ENCODE data around the gene LAMB2. TPM values are rescaled to one million over a fixed set of nuclear protein-coding genes. Genes with fewer than 3 reads are reported as not detected.

LAMB2 gene
- polyA plus RNA-seq, 6 donors from 2014 or later, result not detected

GRCh38 chr3:49122451-49122850 is 10.4 kb downstream of the LAMB2 start:
- DNase-seq (no peak), ATAC-seq (ENCODE audit: low read depth in 2 of 2) (no peak)
- H3K27ac Mint-ChIP-seq, result peak overlapping the region in 4 of 6 donors; percentile 21 to 86 (median 40)
- H3K4me1 Mint-ChIP-seq, result peaks cover 11 to 20% (median 16%) of the 10 kb centered on the region in 3 donors
- peak overlapping the region in 4 of 8 donors; percentile 57 to 93 (median 84) for H3K4me3 Mint-ChIP-seq
- no peaks in the 10 kb centered on the region for H3K27me3 Mint-ChIP-seq
- no peaks in the 10 kb centered on the region for H3K9me3 Mint-ChIP-seq
- H3K36me3 Mint-ChIP-seq, result no peaks in the 10 kb centered on the region

- H3K36me3 Mint-ChIP-seq, result no peaks in the 10 kb centered on the region
- ATAC-seq (ENCODE audit: low read depth in 2 of 2) (no peak), DNase-seq (no peak)
- no peaks in the 10 kb centered on the region for H3K27me3 Mint-ChIP-seq
- peaks cover 11 to 20% (median 16%) of the 10 kb centered on the region in 3 donors for H3K4me1 Mint-ChIP-seq
- peak overlapping the region; percentile 44 to 92 (median 82) for H3K27ac Mint-ChIP-seq
- H3K9me3 Mint-ChIP-seq, result no peaks in the 10 kb centered on the region
- H3K4me3 Mint-ChIP-seq, result peak overlapping the region in 7 of 8 donors; percentile 57 to 93 (median 86)
Measured at GRCh38 chr3:49122022-49122421, 10.8 kb downstream of the LAMB2 start.

- DNase-seq (no peak), ATAC-seq (ENCODE audit: low read depth in 2 of 2) (no peak)
- H3K4me3 Mint-ChIP-seq, result peak overlapping the region; percentile 79 to 93 (median 88)
- H3K4me1 Mint-ChIP-seq, result peaks cover 11 to 20% (median 16%) of the 10 kb centered on the region in 3 donors
- H3K36me3 Mint-ChIP-seq, result peaks cover 0 to 5% of the 10 kb centered on the region in 2 donors
- no peaks in the 10 kb centered on the region for H3K9me3 Mint-ChIP-seq
- H3K27me3 Mint-ChIP-seq, result no peaks in the 10 kb centered on the region
- peak overlapping the region; percentile 85 to 92 (median 88) for H3K27ac Mint-ChIP-seq
Measured at GRCh38 chr3:49121132-49121736, 11.6 kb downstream of the LAMB2 start.

- DNase-seq, result peak; percentile 93
- Mint-ChIP-seq H3K9me3 (no peaks in the 10 kb centered on the region), H3K4me3 (peak within 1 kb of the TSS; percentile 79 to 93 (median 88)), H3K27me3 (no peaks in the 10 kb centered on the region), H3K27ac (peak within 1 kb of the TSS; percentile 85 to 92 (median 89)), H3K36me3 (peaks cover 0 to 12% of the 10 kb centered on the region in 2 donors), H3K4me1 (peaks cover 11 to 20% (median 16%) of the 10 kb centered on the region in 3 donors)
- peak; percentile 90 to 92 for ATAC-seq (ENCODE audit: low read depth in 2 of 2)
Measured at GRCh38 chr3:49120438-49121131, 12.3 kb downstream of the LAMB2 start, which contains the start of gene USP19. Gene USP19 (minus strand): TSS chr3:49120823. CDS start chr3:49119145, 1,678 bp downstream.

GRCh38 chr3:49120096-49120437 is 12.8 kb downstream of the LAMB2 start:
- H3K4me3 Mint-ChIP-seq, result peak overlapping the region; percentile 79 to 93 (median 88)
- peaks cover 11 to 20% (median 16%) of the 10 kb centered on the region in 3 donors for H3K4me1 Mint-ChIP-seq
- peaks cover 4 to 17% of the 10 kb centered on the region in 2 donors for H3K36me3 Mint-ChIP-seq
- peak overlapping the region; percentile 44 to 92 (median 89) for H3K27ac Mint-ChIP-seq
- no peaks in the 10 kb centered on the region for H3K27me3 Mint-ChIP-seq
- peak; percentile 26 for DNase-seq
- H3K9me3 Mint-ChIP-seq, result no peaks in the 10 kb centered on the region
- peak; percentile 19 to 21 for ATAC-seq (ENCODE audit: low read depth in 2 of 2)

GRCh38 chr3:49119439-49119838 is 13.4 kb downstream of the LAMB2 start:
- DNase-seq (no peak), ATAC-seq (ENCODE audit: low read depth in 2 of 2) (no peak)
- Mint-ChIP-seq H3K4me3 (peak overlapping the region in 7 of 8 donors; percentile 9 to 93 (median 86)), H3K4me1 (peaks cover 11 to 20% (median 16%) of the 10 kb centered on the region in 3 donors), H3K27ac (peak overlapping the region in 3 of 6 donors; percentile 86 to 92 (median 88)), H3K36me3 (peaks cover 5 to 17% of the 10 kb centered on the region in 2 donors), H3K27me3 (no peaks in the 10 kb centered on the region), H3K9me3 (no peaks in the 10 kb centered on the region)

GRCh38 chr3:49119036-49119435 is 13.8 kb downstream of the LAMB2 start:
- peaks cover 5 to 17% of the 10 kb centered on the region in 2 donors for H3K36me3 Mint-ChIP-seq
- no peak for DNase-seq
- peak overlapping the region in 1 of 6 donors; percentile 92 for H3K27ac Mint-ChIP-seq
- H3K4me1 Mint-ChIP-seq, result peaks cover 11 to 20% (median 16%) of the 10 kb centered on the region in 3 donors
- ATAC-seq (ENCODE audit: low read depth in 2 of 2), result no peak
- H3K4me3 Mint-ChIP-seq, result peak overlapping the region in 5 of 8 donors; percentile 35 to 93 (median 86)
- no peaks in the 10 kb centered on the region for H3K9me3 Mint-ChIP-seq
- no peaks in the 10 kb centered on the region for H3K27me3 Mint-ChIP-seq

GRCh38 chr3:49112262-49112661 is 20.6 kb downstream of the LAMB2 start:
- no peaks in the 10 kb centered on the region for H3K27me3 Mint-ChIP-seq
- no peak overlapping the region for H3K4me3 Mint-ChIP-seq
- peaks cover 5 to 13% (median 13%) of the 10 kb centered on the region in 3 donors for H3K4me1 Mint-ChIP-seq
- no peaks in the 10 kb centered on the region for H3K9me3 Mint-ChIP-seq
- H3K27ac Mint-ChIP-seq, result peak overlapping the region in 1 of 6 donors; percentile 47
- ATAC-seq (ENCODE audit: low read depth in 2 of 2) (no peak), DNase-seq (no peak)
- H3K36me3 Mint-ChIP-seq, result peaks cover 9 to 39% of the 10 kb centered on the region in 2 donors

- Mint-ChIP-seq H3K4me1 (peaks cover 5 to 15% (median 13%) of the 10 kb centered on the region in 3 donors), H3K9me3 (no peaks in the 10 kb centered on the region), H3K27me3 (no peaks in the 10 kb centered on the region), H3K4me3 (no peak overlapping the region), H3K36me3 (peaks cover 9 to 35% of the 10 kb centered on the region in 2 donors), H3K27ac (no peak overlapping the region)
- DNase-seq (no peak), ATAC-seq (ENCODE audit: low read depth in 2 of 2) (no peak)
Measured at GRCh38 chr3:49111347-49111746, 21.5 kb downstream of the LAMB2 start.

GRCh38 chr3:49110780-49111179 is 22.1 kb downstream of the LAMB2 start:
- no peak for ATAC-seq (ENCODE audit: low read depth in 2 of 2)
- H3K27me3 Mint-ChIP-seq, result no peaks in the 10 kb centered on the region
- no peak overlapping the region for H3K4me3 Mint-ChIP-seq
- no peak for DNase-seq
- H3K27ac Mint-ChIP-seq, result no peak overlapping the region
- H3K36me3 Mint-ChIP-seq, result peaks cover 9 to 29% of the 10 kb centered on the region in 2 donors
- peaks cover 6 to 18% (median 14%) of the 10 kb centered on the region in 3 donors for H3K4me1 Mint-ChIP-seq
- no peaks in the 10 kb centered on the region for H3K9me3 Mint-ChIP-seq

GRCh38 chr3:49108346-49108745 is 24.5 kb downstream of the LAMB2 start:
- DNase-seq, result no peak
- H3K4me1 Mint-ChIP-seq, result peaks cover 30 to 37% (median 30%) of the 10 kb centered on the region in 3 donors
- H3K36me3 Mint-ChIP-seq, result peaks cover 4 to 21% of the 10 kb centered on the region in 2 donors
- H3K9me3 Mint-ChIP-seq, result no peaks in the 10 kb centered on the region
- H3K27ac Mint-ChIP-seq, result no peak overlapping the region
- H3K4me3 Mint-ChIP-seq, result no peak overlapping the region
- no peak for ATAC-seq (ENCODE audit: low read depth in 2 of 2)
- H3K27me3 Mint-ChIP-seq, result no peaks in the 10 kb centered on the region

GRCh38 chr3:49104427-49105291 is 28.2 kb downstream of the LAMB2 start, which contains the start of gene QARS1:
Gene QARS1 (minus strand): TSS chr3:49104757. CDS start chr3:49104733, 24 bp downstream.
- ATAC-seq (ENCODE audit: low read depth in 2 of 2) (peak; percentile 99), DNase-seq (peak; percentile 86)
- H3K4me1 Mint-ChIP-seq, result peaks cover 22 to 42% (median 36%) of the 10 kb centered on the region in 3 donors
- H3K27ac Mint-ChIP-seq, result peak within 1 kb of the TSS; percentile 88 to 99 (median 96)
- no peaks in the 10 kb centered on the region for H3K9me3 Mint-ChIP-seq
- peak within 1 kb of the TSS; percentile 93 to 99 (median 98) for H3K4me3 Mint-ChIP-seq
- H3K27me3 Mint-ChIP-seq, result no peaks in the 10 kb centered on the region
- peaks cover 6 to 20% of the 10 kb centered on the region in 2 donors for H3K36me3 Mint-ChIP-seq

- Mint-ChIP-seq H3K27ac (peak overlapping the region; percentile 88 to 99 (median 96)), H3K4me3 (peak overlapping the region; percentile 93 to 99 (median 98)), H3K27me3 (no peaks in the 10 kb centered on the region), H3K4me1 (peaks cover 19 to 42% (median 36%) of the 10 kb centered on the region in 3 donors), H3K36me3 (peaks cover 6 to 22% of the 10 kb centered on the region in 2 donors), H3K9me3 (no peaks in the 10 kb centered on the region)
- DNase-seq, result no peak
- no peak for ATAC-seq (ENCODE audit: low read depth in 2 of 2)
Measured at GRCh38 chr3:49104052-49104426, 28.8 kb downstream of the LAMB2 start.
